ENCODE data around the gene BRAT1. TPM values are rescaled to one million over a fixed set of nuclear protein-coding genes. Genes with fewer than 3 reads are reported as not detected.

The BRAT1 gene
- total RNA-seq, 1 experiment from 2014 or later = 50.0 TPM

DNA sequence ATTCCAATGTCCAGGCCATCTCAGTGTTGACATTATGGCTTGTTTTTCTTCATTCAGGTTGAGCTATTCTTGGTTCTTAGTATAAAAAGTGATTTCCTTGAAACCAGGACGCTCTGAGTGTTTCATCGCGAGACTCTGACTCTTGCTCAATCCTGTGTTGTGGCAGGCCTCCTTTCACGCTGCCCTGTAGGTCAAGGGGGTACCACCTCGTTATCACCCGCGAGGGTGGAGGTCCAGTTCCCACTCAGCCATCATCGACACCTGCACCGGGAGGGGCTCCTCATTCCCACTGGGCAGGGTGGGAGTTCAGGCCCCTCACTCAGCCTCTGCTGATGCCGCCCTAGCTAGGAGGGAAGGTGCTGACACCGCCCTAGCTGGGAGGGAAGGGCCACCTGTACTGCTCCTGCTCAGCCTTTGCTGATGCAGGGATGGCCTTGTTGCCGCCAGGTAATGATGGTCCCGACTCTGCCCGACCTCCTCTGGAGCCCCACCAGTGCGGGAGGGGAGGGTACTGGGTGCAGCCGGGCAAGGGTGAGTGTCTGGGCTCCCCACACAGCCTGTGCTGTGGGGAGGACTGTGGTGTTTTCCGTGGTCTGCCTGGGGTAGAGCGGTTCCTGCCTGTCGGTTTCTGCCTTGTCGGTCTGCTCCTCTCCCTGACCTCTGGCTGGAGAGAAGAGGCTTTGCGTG, 19.9 kb upstream of the BRAT1 start (continued):
- TF ChIP-seq GTF2I (CRISPR knock-in tag; conservative IDR thresholded peaks at IDR 0.05) (no peak), NR2C2 (CRISPR knock-in tag; IDR thresholded peaks at IDR 0.05) (no peak), NFE2L1 (CRISPR knock-in tag; IDR thresholded peaks at IDR 0.05) (no peak), ZBTB21 (CRISPR knock-in tag; IDR thresholded peaks at IDR 0.05; ENCODE audit: borderline replicate concordance) (no peak), ZNF396 (CRISPR knock-in tag; IDR thresholded peaks at IDR 0.05; ENCODE audit: borderline replicate concordance) (no peak), ZNF416 (CRISPR knock-in tag; IDR thresholded peaks at IDR 0.05) (no peak)
- TF ChIP-seq, protein P1, sequence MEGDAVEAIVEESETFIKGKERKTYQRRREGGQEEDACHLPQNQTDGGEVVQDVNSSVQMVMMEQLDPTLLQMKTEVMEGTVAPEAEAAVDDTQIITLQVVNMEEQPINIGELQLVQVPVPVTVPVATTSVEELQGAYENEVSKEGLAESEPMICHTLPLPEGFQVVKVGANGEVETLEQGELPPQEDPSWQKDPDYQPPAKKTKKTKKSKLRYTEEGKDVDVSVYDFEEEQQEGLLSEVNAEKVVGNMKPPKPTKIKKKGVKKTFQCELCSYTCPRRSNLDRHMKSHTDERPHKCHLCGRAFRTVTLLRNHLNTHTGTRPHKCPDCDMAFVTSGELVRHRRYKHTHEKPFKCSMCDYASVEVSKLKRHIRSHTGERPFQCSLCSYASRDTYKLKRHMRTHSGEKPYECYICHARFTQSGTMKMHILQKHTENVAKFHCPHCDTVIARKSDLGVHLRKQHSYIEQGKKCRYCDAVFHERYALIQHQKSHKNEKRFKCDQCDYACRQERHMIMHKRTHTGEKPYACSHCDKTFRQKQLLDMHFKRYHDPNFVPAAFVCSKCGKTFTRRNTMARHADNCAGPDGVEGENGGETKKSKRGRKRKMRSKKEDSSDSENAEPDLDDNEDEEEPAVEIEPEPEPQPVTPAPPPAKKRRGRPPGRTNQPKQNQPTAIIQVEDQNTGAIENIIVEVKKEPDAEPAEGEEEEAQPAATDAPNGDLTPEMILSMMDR (IDR thresholded peaks at IDR 0.05) = no peak

DNA sequence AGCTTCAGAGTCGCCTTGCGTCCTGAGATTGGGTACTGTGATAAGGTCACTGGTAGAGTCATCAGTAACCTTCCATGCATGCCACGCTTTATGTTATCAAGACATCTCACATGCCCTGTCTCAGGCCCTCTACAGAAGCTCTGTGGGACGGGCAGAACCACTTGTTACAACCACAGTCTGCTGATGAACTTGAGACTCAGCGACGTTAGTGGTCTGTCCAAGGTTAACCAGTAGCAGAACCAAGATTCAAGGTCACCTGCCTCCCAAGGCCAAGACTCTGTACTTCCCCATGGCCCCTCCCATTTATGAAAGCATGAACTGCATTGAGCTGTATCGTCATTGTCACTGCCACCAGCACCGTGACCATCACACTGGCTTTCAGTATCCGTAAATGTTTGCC, 18.4 kb upstream of the BRAT1 start:
- no peaks in the 10 kb centered on the region for H3K4me1 Mint-ChIP-seq
- no peak for DNase-seq (ENCODE audit: low spot score)
- no peaks in the 10 kb centered on the region for H3K9me3 Mint-ChIP-seq
- H3K27ac Mint-ChIP-seq = no peak overlapping the region
- H3K4me3 Mint-ChIP-seq = no peak overlapping the region
- CTCF ChIA-PET = interaction anchor here (1.0 to 1.4 kb wide), 4 partner anchors 69 to 136 kb away, joined by 3 to 5 read pairs (median 4); no protein-coding TSS in a partner anchor
- no peaks in the 10 kb centered on the region for H3K27me3 Mint-ChIP-seq (ENCODE audit: low read depth)
- H3K36me3 Mint-ChIP-seq = no peaks in the 10 kb centered on the region
- ATAC-seq = no peak
- POLR2A ChIA-PET = no interaction called here
- TF ChIP-seq RELA (CRISPR knock-in tag; IDR thresholded peaks at IDR 0.05; ENCODE audit: borderline replicate concordance) (no peak), NFATC4 (CRISPR knock-in tag; IDR thresholded peaks at IDR 0.05) (no peak), JUN (CRISPR knock-in tag; IDR thresholded peaks at IDR 0.05) (no peak), FOXP1 (CRISPR knock-in tag; IDR thresholded peaks at IDR 0.05; ENCODE audit: borderline replicate concordance) (no peak), NFE2L1 (CRISPR knock-in tag; IDR thresholded peaks at IDR 0.05) (no peak), NFYB (CRISPR knock-in tag; conservative IDR thresholded peaks at IDR 0.05; ENCODE audit: low read depth) (no peak), SOX15 (CRISPR knock-in tag; IDR thresholded peaks at IDR 0.05) (no peak), ZNF423 (CRISPR knock-in tag; IDR thresholded peaks at IDR 0.05) (no peak), CREM (CRISPR knock-in tag; IDR thresholded peaks at IDR 0.05) (no peak), TCF7 (CRISPR knock-in tag; IDR thresholded peaks at IDR 0.05; ENCODE audit: low read depth) (no peak), ESRRA (CRISPR knock-in tag; IDR thresholded peaks at IDR 0.05; ENCODE audit: borderline replicate concordance) (no peak)
- TF ChIP-seq, protein P2, sequence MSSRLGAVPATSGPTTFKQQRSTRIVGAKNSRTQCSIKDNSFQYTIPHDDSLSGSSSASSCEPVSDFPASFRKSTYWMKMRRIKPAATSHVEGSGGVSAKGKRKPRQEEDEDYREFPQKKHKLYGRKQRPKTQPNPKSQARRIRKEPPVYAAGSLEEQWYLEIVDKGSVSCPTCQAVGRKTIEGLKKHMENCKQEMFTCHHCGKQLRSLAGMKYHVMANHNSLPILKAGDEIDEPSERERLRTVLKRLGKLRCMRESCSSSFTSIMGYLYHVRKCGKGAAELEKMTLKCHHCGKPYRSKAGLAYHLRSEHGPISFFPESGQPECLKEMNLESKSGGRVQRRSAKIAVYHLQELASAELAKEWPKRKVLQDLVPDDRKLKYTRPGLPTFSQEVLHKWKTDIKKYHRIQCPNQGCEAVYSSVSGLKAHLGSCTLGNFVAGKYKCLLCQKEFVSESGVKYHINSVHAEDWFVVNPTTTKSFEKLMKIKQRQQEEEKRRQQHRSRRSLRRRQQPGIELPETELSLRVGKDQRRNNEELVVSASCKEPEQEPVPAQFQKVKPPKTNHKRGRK (CRISPR knock-in tag; IDR thresholded peaks at IDR 0.05; ENCODE audit: borderline replicate concordance) = no peak
- TF ChIP-seq, protein P3, sequence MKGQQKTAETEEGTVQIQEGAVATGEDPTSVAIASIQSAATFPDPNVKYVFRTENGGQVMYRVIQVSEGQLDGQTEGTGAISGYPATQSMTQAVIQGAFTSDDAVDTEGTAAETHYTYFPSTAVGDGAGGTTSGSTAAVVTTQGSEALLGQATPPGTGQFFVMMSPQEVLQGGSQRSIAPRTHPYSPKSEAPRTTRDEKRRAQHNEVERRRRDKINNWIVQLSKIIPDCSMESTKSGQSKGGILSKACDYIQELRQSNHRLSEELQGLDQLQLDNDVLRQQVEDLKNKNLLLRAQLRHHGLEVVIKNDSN (CRISPR knock-in tag; IDR thresholded peaks at IDR 0.05) = no peak
- TF ChIP-seq, protein P4, sequence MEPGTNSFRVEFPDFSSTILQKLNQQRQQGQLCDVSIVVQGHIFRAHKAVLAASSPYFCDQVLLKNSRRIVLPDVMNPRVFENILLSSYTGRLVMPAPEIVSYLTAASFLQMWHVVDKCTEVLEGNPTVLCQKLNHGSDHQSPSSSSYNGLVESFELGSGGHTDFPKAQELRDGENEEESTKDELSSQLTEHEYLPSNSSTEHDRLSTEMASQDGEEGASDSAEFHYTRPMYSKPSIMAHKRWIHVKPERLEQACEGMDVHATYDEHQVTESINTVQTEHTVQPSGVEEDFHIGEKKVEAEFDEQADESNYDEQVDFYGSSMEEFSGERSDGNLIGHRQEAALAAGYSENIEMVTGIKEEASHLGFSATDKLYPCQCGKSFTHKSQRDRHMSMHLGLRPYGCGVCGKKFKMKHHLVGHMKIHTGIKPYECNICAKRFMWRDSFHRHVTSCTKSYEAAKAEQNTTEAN (CRISPR knock-in tag; IDR thresholded peaks at IDR 0.05) = no peak
- TF ChIP-seq, protein P5, sequence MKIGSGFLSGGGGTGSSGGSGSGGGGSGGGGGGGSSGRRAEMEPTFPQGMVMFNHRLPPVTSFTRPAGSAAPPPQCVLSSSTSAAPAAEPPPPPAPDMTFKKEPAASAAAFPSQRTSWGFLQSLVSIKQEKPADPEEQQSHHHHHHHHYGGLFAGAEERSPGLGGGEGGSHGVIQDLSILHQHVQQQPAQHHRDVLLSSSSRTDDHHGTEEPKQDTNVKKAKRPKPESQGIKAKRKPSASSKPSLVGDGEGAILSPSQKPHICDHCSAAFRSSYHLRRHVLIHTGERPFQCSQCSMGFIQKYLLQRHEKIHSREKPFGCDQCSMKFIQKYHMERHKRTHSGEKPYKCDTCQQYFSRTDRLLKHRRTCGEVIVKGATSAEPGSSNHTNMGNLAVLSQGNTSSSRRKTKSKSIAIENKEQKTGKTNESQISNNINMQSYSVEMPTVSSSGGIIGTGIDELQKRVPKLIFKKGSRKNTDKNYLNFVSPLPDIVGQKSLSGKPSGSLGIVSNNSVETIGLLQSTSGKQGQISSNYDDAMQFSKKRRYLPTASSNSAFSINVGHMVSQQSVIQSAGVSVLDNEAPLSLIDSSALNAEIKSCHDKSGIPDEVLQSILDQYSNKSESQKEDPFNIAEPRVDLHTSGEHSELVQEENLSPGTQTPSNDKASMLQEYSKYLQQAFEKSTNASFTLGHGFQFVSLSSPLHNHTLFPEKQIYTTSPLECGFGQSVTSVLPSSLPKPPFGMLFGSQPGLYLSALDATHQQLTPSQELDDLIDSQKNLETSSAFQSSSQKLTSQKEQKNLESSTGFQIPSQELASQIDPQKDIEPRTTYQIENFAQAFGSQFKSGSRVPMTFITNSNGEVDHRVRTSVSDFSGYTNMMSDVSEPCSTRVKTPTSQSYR (CRISPR knock-in tag; IDR thresholded peaks at IDR 0.05) = no peak
- TF ChIP-seq, protein P6, sequence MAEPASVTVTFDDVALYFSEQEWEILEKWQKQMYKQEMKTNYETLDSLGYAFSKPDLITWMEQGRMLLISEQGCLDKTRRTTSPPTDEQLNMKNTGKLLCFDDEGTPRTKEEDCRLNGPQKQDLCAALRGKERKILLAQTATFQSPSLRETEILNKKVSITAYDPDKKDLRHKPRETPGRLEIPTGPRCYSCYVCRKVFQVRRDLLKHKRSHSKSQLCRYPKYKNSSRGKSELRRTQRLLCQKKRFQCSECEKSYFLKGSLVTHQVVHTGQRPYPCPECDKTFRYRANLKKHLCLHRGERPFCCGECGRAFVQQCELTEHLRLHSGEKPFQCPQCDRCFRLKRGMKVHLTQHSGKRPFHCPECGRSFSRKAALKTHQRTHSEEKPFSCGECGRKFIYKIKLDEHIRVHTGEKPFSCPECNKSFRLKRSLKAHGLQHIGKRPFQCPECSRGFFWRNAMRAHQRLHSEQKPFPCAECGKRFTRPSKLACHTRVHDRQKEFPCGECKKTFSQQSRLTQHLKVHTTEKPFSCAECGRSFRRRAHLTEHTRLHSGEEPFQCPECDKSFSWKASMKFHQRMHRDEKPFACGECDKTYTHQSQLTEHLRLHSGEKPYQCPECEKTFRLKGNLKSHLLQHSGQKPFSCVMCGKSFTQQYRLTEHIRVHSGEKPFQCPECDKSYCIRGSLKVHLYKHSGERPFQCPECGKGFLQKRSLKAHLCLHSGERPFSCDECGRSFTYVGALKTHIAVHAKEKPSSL (CRISPR knock-in tag; conservative IDR thresholded peaks at IDR 0.05) = no peak
- TF ChIP-seq, protein P7, sequence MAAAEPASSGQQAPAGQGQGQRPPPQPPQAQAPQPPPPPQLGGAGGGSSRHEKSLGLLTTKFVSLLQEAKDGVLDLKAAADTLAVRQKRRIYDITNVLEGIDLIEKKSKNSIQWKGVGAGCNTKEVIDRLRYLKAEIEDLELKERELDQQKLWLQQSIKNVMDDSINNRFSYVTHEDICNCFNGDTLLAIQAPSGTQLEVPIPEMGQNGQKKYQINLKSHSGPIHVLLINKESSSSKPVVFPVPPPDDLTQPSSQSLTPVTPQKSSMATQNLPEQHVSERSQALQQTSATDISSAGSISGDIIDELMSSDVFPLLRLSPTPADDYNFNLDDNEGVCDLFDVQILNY (CRISPR knock-in tag; IDR thresholded peaks at IDR 0.05) = no peak

Measured in WTC11 (cell line).